Esophagus muscularis mucosa (tissue), 4 donors: Measurements from ENCODE around the gene NCK1. TPM values are rescaled to one million over a fixed set of nuclear protein-coding genes. Genes with fewer than 3 reads are reported as not detected.

Experiments used
- DNase-seq: peaks from one replicate; pipeline ENCODE4 v3.0.0-alpha.2; 2017; ENCODE audit errors: extremely low spot score
- H3K27ac ChIP-seq, 4 donors: fragments of 200-600 bp; sonication (generic); replicated peaks in 1 of 4; 1 replicate in 3 of 4; 2 replicates in 1 of 4; pipeline ENCODE4 v1.5.1; 2016 to 2019; ENCODE audit warnings: mild to moderate bottlenecking in 1 of 4
- H3K27me3 ChIP-seq, 4 donors: fragments of 200-600 bp; sonication (generic); one replicate each; pipeline versions ENCODE4 v1.5.1 to v1.6.0; 2016 to 2019
- H3K36me3 ChIP-seq, 4 donors: fragments of 200-600 bp; sonication (generic); one replicate each; pipeline ENCODE4 v1.5.1; 2016 to 2019
- H3K4me1 ChIP-seq, 4 donors: fragments of 200-600 bp; sonication (generic); one replicate each; pipeline ENCODE4 v1.5.1; 2016 to 2019
- H3K4me3 ChIP-seq, 4 donors: fragments of 200-600 bp; sonication (generic); 1 replicate in 2 of 4; 2 replicates in 2 of 4; pipeline ENCODE4 v1.5.1; 2016 to 2019; ENCODE audit warnings: mild to moderate bottlenecking in 4 of 4, moderate library complexity in 1 of 4
- H3K9me3 ChIP-seq, 4 donors: fragments of 200-600 bp; sonication (generic); 1 replicate in 3 of 4; 2 replicates in 1 of 4; pipeline ENCODE4 v1.5.1; 2016 to 2019
- EP300 ChIP-seq: sonication (generic); formaldehyde crosslinking; IDR thresholded peaks from one replicate; pipeline ENCODE4 v1.6.1; 2017; ENCODE audit warnings: antibody characterized with exemption
- POLR2A ChIP-seq: fragments of 450-650 bp; IDR thresholded peaks from one replicate; pipeline ENCODE4 v1.6.1; 2017; ENCODE audit warnings: antibody characterized with exemption, moderate library complexity, mild to moderate bottlenecking, low read depth
- POLR2AphosphoS5 ChIP-seq, 2 donors: sonication (generic); formaldehyde crosslinking; IDR thresholded peaks; one replicate each; pipeline ENCODE4 v1.6.1; 2017; ENCODE audit warnings: antibody characterized with exemption in 2 of 2
- WGBS: methylation state at CpG from one replicate; pipeline ENCODE4 v1.1.5; 2018; 5-methylcytosine and 5-hydroxymethylcytosine counted together
- intact Hi-C: fragments of 100-400 bp; cut with DNase I; formaldehyde crosslinking; loops from one replicate; pipeline ENCODE4 v1.15.1; 2023
- total RNA-seq, 4 donors: library from RNA; depleted of rRNA; stranded (reverse); fragments of >200 nt; gene quantifications; one replicate each; pipeline versions ENCODE4 v1.1.0 to v1.2.1, GENCODE V29; 2016
- TF ChIP-seq, protein P1 (sequence below), 3 experiments: fragments of 200-600 bp in 2 of 3; fragments of 450-650 bp in 1 of 3; sonication (generic) in 2 of 3; IDR thresholded peaks; one replicate each; pipeline ENCODE4 v1.5.1; 2017 to 2019; ENCODE audit warnings: antibody characterized with exemption in 3 of 3, mild to moderate bottlenecking in 2 of 3, moderate library complexity in 1 of 3

NCK1 gene
- total RNA-seq, 4 donors from 2014 or later, result 28.9 to 54.0 (median 37.0) TPM

DNA sequence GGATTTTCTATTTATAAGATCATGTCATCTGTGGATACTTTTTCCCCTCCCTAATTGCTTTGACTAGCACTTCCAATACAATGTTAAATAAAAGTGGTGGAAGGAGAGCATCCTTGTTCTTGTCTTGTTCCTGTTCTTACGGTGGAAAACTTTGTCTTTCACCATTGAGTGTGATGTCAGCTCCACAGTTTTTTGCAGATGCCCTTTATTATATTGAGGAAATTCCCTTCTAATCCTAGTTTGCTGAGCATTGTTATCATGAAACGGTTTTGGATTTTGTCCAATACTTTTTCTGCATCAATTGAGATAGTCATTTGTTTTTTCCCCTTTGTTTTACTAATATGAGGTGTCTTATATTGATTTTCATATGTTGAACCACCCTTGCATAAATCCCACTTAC lies 75.8 kb downstream of the NCK1 start:
- no peaks in the 10 kb centered on the region for H3K9me3 ChIP-seq
- no peak for TF ChIP-seq POLR2AphosphoS5 (IDR thresholded peaks at IDR 0.05)
- no peak for TF ChIP-seq POLR2A
- TF ChIP-seq, protein P1, sequence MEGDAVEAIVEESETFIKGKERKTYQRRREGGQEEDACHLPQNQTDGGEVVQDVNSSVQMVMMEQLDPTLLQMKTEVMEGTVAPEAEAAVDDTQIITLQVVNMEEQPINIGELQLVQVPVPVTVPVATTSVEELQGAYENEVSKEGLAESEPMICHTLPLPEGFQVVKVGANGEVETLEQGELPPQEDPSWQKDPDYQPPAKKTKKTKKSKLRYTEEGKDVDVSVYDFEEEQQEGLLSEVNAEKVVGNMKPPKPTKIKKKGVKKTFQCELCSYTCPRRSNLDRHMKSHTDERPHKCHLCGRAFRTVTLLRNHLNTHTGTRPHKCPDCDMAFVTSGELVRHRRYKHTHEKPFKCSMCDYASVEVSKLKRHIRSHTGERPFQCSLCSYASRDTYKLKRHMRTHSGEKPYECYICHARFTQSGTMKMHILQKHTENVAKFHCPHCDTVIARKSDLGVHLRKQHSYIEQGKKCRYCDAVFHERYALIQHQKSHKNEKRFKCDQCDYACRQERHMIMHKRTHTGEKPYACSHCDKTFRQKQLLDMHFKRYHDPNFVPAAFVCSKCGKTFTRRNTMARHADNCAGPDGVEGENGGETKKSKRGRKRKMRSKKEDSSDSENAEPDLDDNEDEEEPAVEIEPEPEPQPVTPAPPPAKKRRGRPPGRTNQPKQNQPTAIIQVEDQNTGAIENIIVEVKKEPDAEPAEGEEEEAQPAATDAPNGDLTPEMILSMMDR (IDR thresholded peaks at IDR 0.05), result no peak
- no peak for TF ChIP-seq EP300
- intact Hi-C loops, result no loop called here
- H3K4me3 ChIP-seq, result no peak overlapping the region
- H3K27ac ChIP-seq, result peak overlapping the region in 1 of 4 donors; percentile 42
- no peak for DNase-seq
- peaks cover 15 to 68% (median 49%) of the 10 kb centered on the region in 4 donors for H3K4me1 ChIP-seq
- no peaks in the 10 kb centered on the region for H3K27me3 ChIP-seq
- 41% methylated on average over 2 of the region's 2 CpGs for WGBS
- peaks cover 0 to 11% (median 0%) of the 10 kb centered on the region in 4 donors for H3K36me3 ChIP-seq

GRCh38 chr3:136938334-136938733 lies 76.3 kb downstream of the NCK1 start:
- peaks cover 0 to 11% (median 0%) of the 10 kb centered on the region in 4 donors for H3K36me3 ChIP-seq

GRCh38 chr3:136939489-136939888 lies 77.5 kb downstream of the NCK1 start:
- Histone ChIP-seq H3K27ac (no peak overlapping the region), H3K9me3 (no peaks in the 10 kb centered on the region), H3K4me3 (no peak overlapping the region), H3K4me1 (peaks cover 21 to 60% (median 49%) of the 10 kb centered on the region in 4 donors), H3K27me3 (no peaks in the 10 kb centered on the region), H3K36me3 (peaks cover 0 to 7% (median 0%) of the 10 kb centered on the region in 4 donors)
- TF ChIP-seq POLR2AphosphoS5 (IDR thresholded peaks at IDR 0.05), result no peak
- no peak for TF ChIP-seq EP300
- TF ChIP-seq POLR2A, result no peak
- TF ChIP-seq, protein P1 (IDR thresholded peaks at IDR 0.05), result no peak
- intact Hi-C loops, result no loop called here
- 85% methylated on average over 1 of the region's 1 CpG for WGBS
- no peak for DNase-seq

More at GRCh38 chr3:136938334-136938733, 76.3 kb downstream of the NCK1 start:
- H3K4me1 ChIP-seq, result peaks cover 18 to 66% (median 49%) of the 10 kb centered on the region in 4 donors
- H3K4me3 ChIP-seq, result no peak overlapping the region
- DNase-seq, result no peak
- TF ChIP-seq EP300 (no peak), POLR2A (no peak), POLR2AphosphoS5 (IDR thresholded peaks at IDR 0.05) (no peak)
- TF ChIP-seq, protein P1 (IDR thresholded peaks at IDR 0.05), result no peak
- H3K27ac ChIP-seq, result no peak overlapping the region
- no peaks in the 10 kb centered on the region for H3K9me3 ChIP-seq
- intact Hi-C loops, result no loop called here
- no peaks in the 10 kb centered on the region for H3K27me3 ChIP-seq

GRCh38 chr3:136942803-136943202 lies 80.8 kb downstream of the NCK1 start:
- Histone ChIP-seq H3K27me3 (no peaks in the 10 kb centered on the region), H3K4me1 (peaks cover 19 to 63% (median 55%) of the 10 kb centered on the region in 4 donors), H3K27ac (no peak overlapping the region), H3K9me3 (no peaks in the 10 kb centered on the region), H3K36me3 (peaks cover 0 to 9% (median 8%) of the 10 kb centered on the region in 4 donors), H3K4me3 (no peak overlapping the region)
- TF ChIP-seq POLR2A (no peak), EP300 (no peak), POLR2AphosphoS5 (IDR thresholded peaks at IDR 0.05) (no peak)
- TF ChIP-seq, protein P1 (IDR thresholded peaks at IDR 0.05), result no peak
- WGBS, result 82% methylated on average over 1 of the region's 1 CpG
- DNase-seq, result no peak
- intact Hi-C loops, result no loop called here

- TF ChIP-seq POLR2AphosphoS5 (IDR thresholded peaks at IDR 0.05), result no peak
- TF ChIP-seq, protein P1 (IDR thresholded peaks at IDR 0.05), result no peak
- TF ChIP-seq EP300, result no peak
- no peak for TF ChIP-seq POLR2A
- intact Hi-C loops, result no loop called here
- Histone ChIP-seq H3K9me3 (no peaks in the 10 kb centered on the region), H3K36me3 (peaks cover 0 to 9% (median 8%) of the 10 kb centered on the region in 4 donors), H3K27me3 (no peaks in the 10 kb centered on the region), H3K4me1 (peaks cover 13 to 63% (median 51%) of the 10 kb centered on the region in 4 donors), H3K4me3 (no peak overlapping the region), H3K27ac (peak overlapping the region in 1 of 4 donors; percentile 16)
- no peak for DNase-seq
- WGBS, result 64% methylated on average over 3 of the region's 3 CpGs
Measured at GRCh38 chr3:136943436-136943835, 81.4 kb downstream of the NCK1 start.
